GM12864 (cell line): Measurements from ENCODE around the gene SLC16A5.

ENCODE experiments used
- DNase-seq: peaks from one replicate; pipeline ENCODE4 v3.0.0-alpha.2; 2011; ENCODE audit warnings: low read depth
- H3K4me3 ChIP-seq: 2 replicates; pipeline ENCODE4 v1.5.1; 2011; ENCODE audit warnings: mild to moderate bottlenecking, low read depth, low read length, control low read depth
- CTCF ChIP-seq: IDR thresholded peaks from 2 replicates; pipeline ENCODE4 v1.5.1; 2011; ENCODE audit warnings: low read depth, mild to moderate bottlenecking, moderate library complexity, low read length, control low read depth, inconsistent platforms; ENCODE audit errors: missing control alignments

Gene SLC16A5

GRCh38 chr17:75142236-75142971, 54.6 kb downstream of the SLC16A5 start:
- H3K4me3 ChIP-seq, result no peak overlapping the region
- no peak for DNase-seq
- no peak for TF ChIP-seq CTCF

GRCh38 chr17:75144816-75145512, 57.2 kb downstream of the SLC16A5 start:
- no peak for DNase-seq
- no peak for TF ChIP-seq CTCF
- H3K4me3 ChIP-seq, result no peak overlapping the region

- H3K4me3 ChIP-seq, result no peak overlapping the region
- no peak for DNase-seq
- no peak for TF ChIP-seq CTCF
These were observed 58.8 kb downstream of the SLC16A5 start for GRCh38 chr17:75146592-75146991.

- DNase-seq, result no peak
- H3K4me3 ChIP-seq, result no peak overlapping the region
- no peak for TF ChIP-seq CTCF
These were observed 60.3 kb downstream of the SLC16A5 start for GRCh38 chr17:75147878-75148546.

- TF ChIP-seq CTCF, result no peak
- peak; percentile 31 for DNase-seq
These were observed 64.2 kb downstream of the SLC16A5 start for GRCh38 chr17:75151930-75152329.

GRCh38 chr17:75152523-75152921, 64.8 kb downstream of the SLC16A5 start:
- peak overlapping the region; percentile 100 for H3K4me3 ChIP-seq
- no peak for TF ChIP-seq CTCF
- no peak for DNase-seq

More at GRCh38 chr17:75151930-75152329, 64.2 kb downstream of the SLC16A5 start:
- H3K4me3 ChIP-seq, result peak overlapping the region; percentile 100; the same call in 1 of the 2 replicates
